AG04449 (cell line): Measurements from ENCODE around the gene CALHM4.

Experiments used
- CTCF ChIA-PET: fragments of 350-600 bp; formaldehyde crosslinking; extraction: SDS; loops from one replicate; lab custom pipeline; 2021; ENCODE audit warnings: antibody characterized with exemption; lab: Yijun Ruan, JAX
- POLR2A ChIA-PET: fragments of 400-600, 350-600 bp; formaldehyde crosslinking; extraction: SDS; loops from one replicate; lab custom pipeline; 2020; ENCODE audit warnings: antibody characterized with exemption, inconsistent platforms; lab: Yijun Ruan, JAX
- DNase-seq: peaks from one replicate; pipeline ENCODE4 v3.0.0-alpha.2; 2010; ENCODE audit warnings: low read depth, low spot score
- H3K4me3 ChIP-seq: 2 replicates; pipeline ENCODE4 v1.5.1; 2011; ENCODE audit warnings: low read depth, mild to moderate bottlenecking, control low read depth, low read length
- TF ChIP-seq, protein P1 (sequence below): IDR thresholded peaks from one replicate; pipeline ENCODE4 v1.5.1; 2011; ENCODE audit warnings: mild to moderate bottlenecking, moderate library complexity, low read length, control low read depth, inconsistent platforms; ENCODE audit not compliant: insufficient read depth; ENCODE audit errors: missing control alignments

CALHM4 gene

DNA sequence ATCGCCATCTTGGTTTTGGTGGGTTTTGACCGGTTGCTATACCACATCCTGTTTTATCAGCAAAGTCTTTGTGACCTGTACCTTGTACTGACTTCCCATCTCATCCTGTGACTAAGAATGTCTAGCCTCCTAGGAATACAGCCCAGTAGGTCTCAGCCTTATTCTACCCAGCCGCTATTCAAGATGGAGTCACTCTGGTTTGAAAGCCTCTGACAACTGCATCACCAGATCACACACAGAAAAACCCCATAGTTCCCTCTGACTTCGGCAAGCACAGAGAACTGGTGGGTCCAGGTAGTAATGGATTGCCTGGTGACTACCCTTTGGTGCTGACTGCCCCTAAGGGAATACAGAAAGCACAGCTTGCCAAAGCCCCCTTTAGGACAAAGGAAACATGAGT lies 52.4 kb downstream of the CALHM4 start:
- TF ChIP-seq, protein P1, sequence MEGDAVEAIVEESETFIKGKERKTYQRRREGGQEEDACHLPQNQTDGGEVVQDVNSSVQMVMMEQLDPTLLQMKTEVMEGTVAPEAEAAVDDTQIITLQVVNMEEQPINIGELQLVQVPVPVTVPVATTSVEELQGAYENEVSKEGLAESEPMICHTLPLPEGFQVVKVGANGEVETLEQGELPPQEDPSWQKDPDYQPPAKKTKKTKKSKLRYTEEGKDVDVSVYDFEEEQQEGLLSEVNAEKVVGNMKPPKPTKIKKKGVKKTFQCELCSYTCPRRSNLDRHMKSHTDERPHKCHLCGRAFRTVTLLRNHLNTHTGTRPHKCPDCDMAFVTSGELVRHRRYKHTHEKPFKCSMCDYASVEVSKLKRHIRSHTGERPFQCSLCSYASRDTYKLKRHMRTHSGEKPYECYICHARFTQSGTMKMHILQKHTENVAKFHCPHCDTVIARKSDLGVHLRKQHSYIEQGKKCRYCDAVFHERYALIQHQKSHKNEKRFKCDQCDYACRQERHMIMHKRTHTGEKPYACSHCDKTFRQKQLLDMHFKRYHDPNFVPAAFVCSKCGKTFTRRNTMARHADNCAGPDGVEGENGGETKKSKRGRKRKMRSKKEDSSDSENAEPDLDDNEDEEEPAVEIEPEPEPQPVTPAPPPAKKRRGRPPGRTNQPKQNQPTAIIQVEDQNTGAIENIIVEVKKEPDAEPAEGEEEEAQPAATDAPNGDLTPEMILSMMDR: no peak
- no peak for DNase-seq
- ChIA-PET POLR2A (no interaction called here), CTCF (interaction anchor here (1.0 kb wide), 1 partner anchor 14 kb away, joined by 3 read pairs; no protein-coding TSS in a partner anchor)
- H3K4me3 ChIP-seq: no peak overlapping the region
